ENCODE measurements around the gene STRN4.

DNA sequence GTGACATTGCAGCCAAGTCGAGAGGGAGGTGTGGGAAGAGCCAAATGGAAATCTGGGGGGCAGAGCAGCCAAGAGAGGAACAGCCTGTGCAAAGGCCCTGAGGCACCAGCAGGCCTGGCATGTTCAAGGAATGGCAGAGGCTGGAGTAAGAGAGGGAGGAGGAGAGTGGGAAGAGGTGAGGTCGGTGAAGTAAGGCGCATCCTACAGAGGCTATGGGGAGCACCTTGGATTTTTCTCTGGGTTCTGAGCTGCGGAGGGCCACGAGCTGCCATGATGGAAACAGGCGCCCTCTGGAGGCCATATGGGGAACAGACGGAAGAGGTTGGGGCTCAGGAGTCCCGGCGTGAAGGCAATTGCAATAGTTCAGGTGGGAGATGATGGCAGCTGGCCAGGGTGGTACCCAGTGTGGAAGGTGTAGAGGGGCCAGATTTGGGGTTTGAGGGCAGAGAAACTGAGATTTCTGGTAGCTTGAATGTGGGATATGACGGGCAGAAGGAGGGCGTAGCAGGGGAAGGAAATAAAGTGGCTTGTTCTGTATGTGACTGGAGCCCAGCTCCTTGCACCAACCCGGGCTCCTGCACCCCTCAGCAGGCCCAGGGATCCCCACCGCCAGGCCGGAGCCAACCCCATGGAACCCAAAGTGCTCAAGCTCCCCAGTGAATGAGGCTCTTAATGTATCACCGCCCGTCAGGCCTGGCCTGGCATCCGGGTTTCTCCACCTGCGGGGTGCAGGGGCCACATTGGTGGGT is 20.5 kb upstream of the STRN4 start:
- TF ChIP-seq CTCF (IDR thresholded peaks at IDR 0.05; ENCODE audit: poor library complexity, severe bottlenecking) (peak; percentile 34), EZH2 (IDR thresholded peaks at IDR 0.05; ENCODE audit: borderline replicate concordance, insufficient read depth, low read length, poor library complexity, severe bottlenecking) (no peak), EP300 (conservative IDR thresholded peaks at IDR 0.05; ENCODE audit: poor library complexity, severe bottlenecking) (no peak), POLR2AphosphoS5 (IDR thresholded peaks at IDR 0.05) (no peak), SMC3 (conservative IDR thresholded peaks at IDR 0.05; ENCODE audit: poor library complexity) (no peak), RAD21 (conservative IDR thresholded peaks at IDR 0.05) (no peak), MXI1 (conservative IDR thresholded peaks at IDR 0.05; ENCODE audit: poor library complexity, severe bottlenecking) (no peak)
- TF ChIP-seq, protein P1, sequence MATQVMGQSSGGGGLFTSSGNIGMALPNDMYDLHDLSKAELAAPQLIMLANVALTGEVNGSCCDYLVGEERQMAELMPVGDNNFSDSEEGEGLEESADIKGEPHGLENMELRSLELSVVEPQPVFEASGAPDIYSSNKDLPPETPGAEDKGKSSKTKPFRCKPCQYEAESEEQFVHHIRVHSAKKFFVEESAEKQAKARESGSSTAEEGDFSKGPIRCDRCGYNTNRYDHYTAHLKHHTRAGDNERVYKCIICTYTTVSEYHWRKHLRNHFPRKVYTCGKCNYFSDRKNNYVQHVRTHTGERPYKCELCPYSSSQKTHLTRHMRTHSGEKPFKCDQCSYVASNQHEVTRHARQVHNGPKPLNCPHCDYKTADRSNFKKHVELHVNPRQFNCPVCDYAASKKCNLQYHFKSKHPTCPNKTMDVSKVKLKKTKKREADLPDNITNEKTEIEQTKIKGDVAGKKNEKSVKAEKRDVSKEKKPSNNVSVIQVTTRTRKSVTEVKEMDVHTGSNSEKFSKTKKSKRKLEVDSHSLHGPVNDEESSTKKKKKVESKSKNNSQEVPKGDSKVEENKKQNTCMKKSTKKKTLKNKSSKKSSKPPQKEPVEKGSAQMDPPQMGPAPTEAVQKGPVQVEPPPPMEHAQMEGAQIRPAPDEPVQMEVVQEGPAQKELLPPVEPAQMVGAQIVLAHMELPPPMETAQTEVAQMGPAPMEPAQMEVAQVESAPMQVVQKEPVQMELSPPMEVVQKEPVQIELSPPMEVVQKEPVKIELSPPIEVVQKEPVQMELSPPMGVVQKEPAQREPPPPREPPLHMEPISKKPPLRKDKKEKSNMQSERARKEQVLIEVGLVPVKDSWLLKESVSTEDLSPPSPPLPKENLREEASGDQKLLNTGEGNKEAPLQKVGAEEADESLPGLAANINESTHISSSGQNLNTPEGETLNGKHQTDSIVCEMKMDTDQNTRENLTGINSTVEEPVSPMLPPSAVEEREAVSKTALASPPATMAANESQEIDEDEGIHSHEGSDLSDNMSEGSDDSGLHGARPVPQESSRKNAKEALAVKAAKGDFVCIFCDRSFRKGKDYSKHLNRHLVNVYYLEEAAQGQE (IDR thresholded peaks at IDR 0.05; ENCODE audit: borderline replicate concordance), result no peak

Measured in neural cell (in vitro differentiated cells).